ENCODE data around the gene VAMP8.

The VAMP8 gene

DNA sequence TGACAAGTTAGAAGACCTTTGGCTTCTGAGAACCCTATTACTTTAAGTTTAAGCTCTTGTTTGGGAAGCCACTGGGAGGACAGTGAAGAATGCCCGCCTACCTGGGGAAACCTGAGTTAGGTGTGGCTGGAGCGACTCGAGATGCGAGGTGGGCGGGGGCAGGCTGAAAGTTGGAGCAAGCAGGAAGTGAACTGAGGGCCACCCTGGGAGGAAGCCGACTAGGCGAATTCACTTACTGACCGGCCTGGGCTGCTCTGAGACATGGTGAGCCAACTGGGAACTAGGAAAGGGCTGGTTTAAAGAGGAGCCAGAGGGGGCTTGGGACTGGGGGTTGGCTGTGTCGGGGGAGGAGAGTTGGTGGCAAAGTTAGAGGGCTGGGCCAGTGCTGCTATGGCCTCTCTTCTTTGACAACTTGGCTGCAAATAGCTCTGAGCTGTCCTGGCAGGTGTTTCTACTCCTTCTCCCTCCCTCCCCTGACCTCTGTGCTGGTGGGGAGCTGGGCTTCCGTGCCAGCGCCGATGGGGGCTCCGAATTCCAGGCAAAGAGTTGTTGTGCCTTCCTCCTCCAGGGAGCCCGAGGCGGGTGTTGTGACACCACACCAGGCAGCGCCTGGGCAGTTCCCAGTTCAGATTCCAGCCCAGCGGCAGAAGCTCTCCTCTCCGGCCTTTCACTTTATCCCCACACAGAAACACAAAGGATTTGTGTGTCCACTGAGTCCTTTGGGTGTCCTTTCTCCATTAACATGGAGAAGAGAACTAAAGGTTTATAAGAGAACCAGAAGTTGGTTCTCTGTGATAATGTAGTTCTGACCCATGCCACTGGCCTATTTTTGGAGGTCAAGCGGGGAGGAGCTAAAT is at the start of gene VAMP8:
Gene VAMP8 (plus strand): TSS at position 201 of the 857 bp plus-strand sequence. CDS start 61 bp downstream, at position 262.
- no peak within 1 kb of the TSS for H3K4me3 ChIP-seq (ENCODE audit: low read depth, low read length)
- TF ChIP-seq, protein P1, sequence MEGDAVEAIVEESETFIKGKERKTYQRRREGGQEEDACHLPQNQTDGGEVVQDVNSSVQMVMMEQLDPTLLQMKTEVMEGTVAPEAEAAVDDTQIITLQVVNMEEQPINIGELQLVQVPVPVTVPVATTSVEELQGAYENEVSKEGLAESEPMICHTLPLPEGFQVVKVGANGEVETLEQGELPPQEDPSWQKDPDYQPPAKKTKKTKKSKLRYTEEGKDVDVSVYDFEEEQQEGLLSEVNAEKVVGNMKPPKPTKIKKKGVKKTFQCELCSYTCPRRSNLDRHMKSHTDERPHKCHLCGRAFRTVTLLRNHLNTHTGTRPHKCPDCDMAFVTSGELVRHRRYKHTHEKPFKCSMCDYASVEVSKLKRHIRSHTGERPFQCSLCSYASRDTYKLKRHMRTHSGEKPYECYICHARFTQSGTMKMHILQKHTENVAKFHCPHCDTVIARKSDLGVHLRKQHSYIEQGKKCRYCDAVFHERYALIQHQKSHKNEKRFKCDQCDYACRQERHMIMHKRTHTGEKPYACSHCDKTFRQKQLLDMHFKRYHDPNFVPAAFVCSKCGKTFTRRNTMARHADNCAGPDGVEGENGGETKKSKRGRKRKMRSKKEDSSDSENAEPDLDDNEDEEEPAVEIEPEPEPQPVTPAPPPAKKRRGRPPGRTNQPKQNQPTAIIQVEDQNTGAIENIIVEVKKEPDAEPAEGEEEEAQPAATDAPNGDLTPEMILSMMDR (IDR thresholded peaks at IDR 0.05; ENCODE audit: low read depth, low read length) = no peak

GRCh38 chr2:85527787-85528186 is 49.6 kb upstream of the VAMP8 start:
- TF ChIP-seq, protein P1 (IDR thresholded peaks at IDR 0.05; ENCODE audit: low read depth, low read length) = no peak
- no peak overlapping the region for H3K4me3 ChIP-seq (ENCODE audit: low read depth, low read length)

GRCh38 chr2:85528355-85528754 is 49.0 kb upstream of the VAMP8 start:
- TF ChIP-seq, protein P1 (IDR thresholded peaks at IDR 0.05; ENCODE audit: low read depth, low read length) = no peak

GRCh38 chr2:85529809-85530208 is 47.6 kb upstream of the VAMP8 start:
- TF ChIP-seq, protein P1 (IDR thresholded peaks at IDR 0.05; ENCODE audit: low read depth, low read length) = no peak
- H3K4me3 ChIP-seq (ENCODE audit: low read depth, low read length) = no peak overlapping the region

More at GRCh38 chr2:85528355-85528754, 49.0 kb upstream of the VAMP8 start:
- H3K4me3 ChIP-seq (ENCODE audit: low read depth, low read length) = no peak overlapping the region

DNA sequence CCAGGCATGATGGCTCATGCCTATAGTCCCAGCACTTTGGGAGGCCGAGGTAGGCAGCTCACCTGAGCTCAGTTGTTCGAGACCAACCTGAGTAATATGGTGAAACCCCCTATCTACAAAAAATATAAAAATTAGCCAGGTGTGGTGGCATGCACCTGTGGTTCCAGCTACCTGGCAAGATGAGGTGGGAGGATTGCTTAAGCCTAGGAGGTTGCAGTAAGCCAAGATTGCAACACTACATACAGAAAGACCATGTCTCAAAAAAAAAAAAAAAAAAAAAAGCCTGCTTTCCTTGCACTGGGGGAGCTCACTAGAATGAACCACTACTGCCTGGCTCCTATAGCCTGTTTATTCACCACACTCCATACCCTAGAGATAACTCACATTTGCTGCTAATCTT is 45.8 kb upstream of the VAMP8 start:
- TF ChIP-seq, protein P1 (IDR thresholded peaks at IDR 0.05; ENCODE audit: low read depth, low read length) = no peak
- H3K4me3 ChIP-seq (ENCODE audit: low read depth, low read length) = no peak overlapping the region

DNA sequence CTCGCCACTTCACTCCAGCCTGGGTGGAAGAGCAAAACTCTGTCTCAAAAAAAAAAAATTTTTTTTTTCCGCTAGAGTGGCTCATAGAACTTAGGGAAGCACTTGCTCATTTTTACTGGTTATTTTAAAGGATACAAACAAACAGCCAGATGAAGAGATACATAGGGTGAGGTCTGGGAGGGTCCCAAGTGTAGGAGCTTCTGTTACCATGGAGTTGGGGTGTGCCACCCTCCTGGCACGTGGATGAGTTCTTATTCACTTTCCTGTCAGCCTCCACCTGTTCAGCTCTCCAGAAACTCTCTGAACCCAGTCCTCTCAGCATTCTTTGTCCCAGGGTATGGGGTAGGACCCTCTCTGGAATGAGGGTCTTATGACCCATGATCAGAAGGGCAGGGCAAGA is 43.3 kb upstream of the VAMP8 start:
- H3K4me3 ChIP-seq (ENCODE audit: low read depth, low read length) = no peak overlapping the region
- TF ChIP-seq, protein P1 (IDR thresholded peaks at IDR 0.05; ENCODE audit: low read depth, low read length) = no peak

GRCh38 chr2:85534881-85535280 is 42.5 kb upstream of the VAMP8 start:
- no peak overlapping the region for H3K4me3 ChIP-seq (ENCODE audit: low read depth, low read length)
- TF ChIP-seq, protein P1 (IDR thresholded peaks at IDR 0.05; ENCODE audit: low read depth, low read length) = no peak
